Keratinocyte (primary cell): Measurements from ENCODE around the gene TOLLIP. TPM values are rescaled to one million over a fixed set of nuclear protein-coding genes. Genes with fewer than 3 reads are reported as not detected.

ENCODE experiments used
- DNase-seq: peaks from one replicate; pipeline ENCODE4 v3.0.0-alpha.2; 2011; ENCODE audit warnings: low read depth, missing footprints, low spot score
- FAIRE-seq: peaks from 2 replicates; lab custom pipeline; 2011; peaks lifted over from hg19 to GRCh38; lab: Jason Lieb, UNC
- H2AFZ ChIP-seq: 2 replicates; pipeline ENCODE4 v1.6.0; 2012; ENCODE audit warnings: low read length, control low read depth, inconsistent platforms; ENCODE audit not compliant: control insufficient read depth
- H3K27ac ChIP-seq: 2 replicates; pipeline ENCODE4 v1.5.1; 2011; ENCODE audit warnings: low read length; ENCODE audit not compliant: control insufficient read depth, insufficient read depth
- H3K27me3 ChIP-seq: 3 replicates; pipeline ENCODE4 v1.6.0; 2011; ENCODE audit warnings: low read length; ENCODE audit not compliant: control insufficient read depth, insufficient read depth; ENCODE audit errors: extremely low read depth
- H3K36me3 ChIP-seq, 2 experiments: 2 replicates in 1 of 2; 3 replicates in 1 of 2; pipeline ENCODE4 v1.5.1; 2011; ENCODE audit warnings: low read length in 2 of 2, mild to moderate bottlenecking in 1 of 2; ENCODE audit not compliant: control insufficient read depth in 2 of 2, insufficient read depth in 2 of 2; ENCODE audit errors: extremely low read depth in 1 of 2
- H3K4me1 ChIP-seq: 3 replicates; pipeline ENCODE4 v1.5.1; 2011; ENCODE audit warnings: low read length; ENCODE audit not compliant: control insufficient read depth, insufficient read depth; ENCODE audit errors: extremely low read depth
- H3K4me2 ChIP-seq: 3 replicates; pipeline ENCODE4 v1.6.0; 2011; ENCODE audit warnings: low read depth, low read length; ENCODE audit not compliant: control insufficient read depth, insufficient read depth; ENCODE audit errors: extremely low read depth
- H3K4me3 ChIP-seq, 3 experiments: fragments of 200-600 bp in 1 of 3; sonication (generic) in 1 of 3; 2 replicates in 2 of 3; 3 replicates in 1 of 3; pipeline ENCODE4 v1.5.1; 2011 to 2016; ENCODE audit warnings: low read length in 3 of 3, mild to moderate bottlenecking in 3 of 3, control low read depth in 2 of 3, inconsistent platforms in 1 of 3, low read depth in 1 of 3, mixed read lengths in 1 of 3, mixed run types in 1 of 3, moderate library complexity in 1 of 3; ENCODE audit not compliant: control insufficient read depth in 2 of 3, insufficient read depth in 2 of 3; ENCODE audit errors: extremely low read depth in 1 of 3
- H3K79me2 ChIP-seq: 2 replicates; pipeline ENCODE4 v1.6.0; 2012; ENCODE audit warnings: low read length; ENCODE audit not compliant: control insufficient read depth, insufficient read depth
- H3K9ac ChIP-seq: 3 replicates; pipeline ENCODE4 v1.6.0; 2011; ENCODE audit warnings: low read length; ENCODE audit not compliant: control insufficient read depth, insufficient read depth; ENCODE audit errors: extremely low read depth
- H3K9me1 ChIP-seq: 3 replicates; pipeline ENCODE4 v1.6.0; 2011; ENCODE audit warnings: low read length; ENCODE audit not compliant: control insufficient read depth, insufficient read depth; ENCODE audit errors: extremely low read depth
- H3K9me3 ChIP-seq: 2 replicates; pipeline ENCODE4 v1.5.1; 2012; ENCODE audit warnings: low read depth, low read length; ENCODE audit not compliant: control insufficient read depth
- H4K20me1 ChIP-seq: 3 replicates; pipeline ENCODE4 v1.6.0; 2011; ENCODE audit warnings: low read length; ENCODE audit not compliant: control insufficient read depth, insufficient read depth; ENCODE audit errors: extremely low read depth
- CTCF ChIP-seq, 3 experiments: IDR thresholded peaks in 1 of 3; conservative IDR thresholded peaks in 1 of 3; optimal IDR thresholded peaks in 1 of 3; 2 replicates in 2 of 3; 3 replicates in 1 of 3; pipeline versions ENCODE3 to v1.5.1; 2011; ENCODE audit warnings: low read length in 3 of 3, mild to moderate bottlenecking in 3 of 3, moderate library complexity in 2 of 3, control low read depth in 1 of 3, inconsistent platforms in 1 of 3; ENCODE audit not compliant: insufficient read depth in 2 of 3; ENCODE audit errors: extremely low read depth in 1 of 3
- EZH2 ChIP-seq: IDR thresholded peaks from one replicate; pipeline ENCODE4 v1.6.1; 2012; ENCODE audit warnings: inconsistent platforms, mild to moderate bottlenecking, low read length, moderate library complexity
- dilution Hi-C: fragments of 300-500 bp; cut with MboI; formaldehyde crosslinking; loops from one replicate; pipeline ENCODE4 v1.7.0; 2020; ENCODE audit warnings: low sequenced_read_pairs; ENCODE audit not compliant: extremely low pct_ligation_motif_present
- polyA plus RNA-seq, 5 experiments: library from polyadenylated mRNA; depleted of rRNA in 3 of 5; stranded (reverse) in 3 of 5; stranded (forward) in 1 of 5; unstranded in 1 of 5; fragments of >200 nt; gene quantifications; 1 replicate in 1 of 5; 2 replicates in 3 of 5; 3 replicates in 1 of 5; pipeline versions ENCODE4 v1.2.1 to v1.2.3, GENCODE V29; 2011 to 2012; ENCODE audit warnings: missing spikeins in 2 of 5, low read depth in 1 of 5, low replicate concordance in 1 of 5
- small RNA-seq, 3 experiments: library from RNA; depleted of rRNA; stranded (forward); fragments of <200 nt; gene quantifications; one replicate each; pipeline ENCODE3, GENCODE V24; 2012; ENCODE audit warnings: low read depth in 3 of 3, low replicate concordance in 1 of 3; ENCODE audit not compliant: insufficient read length in 3 of 3

TOLLIP gene
- polyA plus RNA-seq, 1 donor (not counting 4 experiments of a cell fraction or from before 2014, with no cell fraction given) = 40.2 TPM

- no peak overlapping the region for H2AFZ ChIP-seq
- H4K20me1 ChIP-seq = no peaks in the 10 kb centered on the region
- no peaks in the 10 kb centered on the region for H3K36me3 ChIP-seq
- H3K4me3 ChIP-seq = no peak overlapping the region
- no peak overlapping the region for H3K27ac ChIP-seq
- FAIRE-seq (no peak), DNase-seq (no peak)
- no peaks in the 10 kb centered on the region for H3K4me1 ChIP-seq
- peaks cover 13% of the 10 kb centered on the region for H3K27me3 ChIP-seq
- TF ChIP-seq CTCF (optimal IDR thresholded peaks at IDR 0.05 in 1 of 3, IDR thresholded peaks at IDR 0.05 in 1 of 3, conservative IDR thresholded peaks at IDR 0.05 in 1 of 3; ENCODE audit: extremely low read depth in 1 of 3, insufficient read depth in 2 of 3, low read length in 3 of 3) = no peak
- no peak for TF ChIP-seq EZH2
- dilution Hi-C loops = no loop called here
- H3K9me1 ChIP-seq = no peaks in the 10 kb centered on the region
- H3K79me2 ChIP-seq = no peaks in the 10 kb centered on the region
- H3K9me3 ChIP-seq = no peaks in the 10 kb centered on the region
- no peak overlapping the region for H3K9ac ChIP-seq
- no peak overlapping the region for H3K4me2 ChIP-seq
Observed at GRCh38 chr11:1225386-1226225, 83.8 kb downstream of the TOLLIP start.

GRCh38 chr11:1224491-1225385 is 84.7 kb downstream of the TOLLIP start:
- Histone ChIP-seq H4K20me1 (no peaks in the 10 kb centered on the region), H3K36me3 (no peaks in the 10 kb centered on the region), H3K4me1 (no peaks in the 10 kb centered on the region), H3K27ac (no peak overlapping the region), H3K27me3 (peaks cover 6% of the 10 kb centered on the region), H3K9me3 (no peaks in the 10 kb centered on the region), H3K4me2 (no peak overlapping the region), H3K9ac (no peak overlapping the region), H3K79me2 (no peaks in the 10 kb centered on the region), H3K9me1 (no peaks in the 10 kb centered on the region), H2AFZ (no peak overlapping the region), H3K4me3 (no peak overlapping the region)
- no peak for FAIRE-seq
- TF ChIP-seq CTCF (optimal IDR thresholded peaks at IDR 0.05 in 1 of 3, IDR thresholded peaks at IDR 0.05 in 1 of 3, conservative IDR thresholded peaks at IDR 0.05 in 1 of 3; ENCODE audit: extremely low read depth in 1 of 3, insufficient read depth in 2 of 3, low read length in 3 of 3) (no peak), EZH2 (no peak)
- DNase-seq = no peak
- dilution Hi-C loops = no loop called here

Small RNA genes within 50 kb of the gene (small RNA-seq; reads per million reads assigned to genes)
- 0 reads per million in 3 experiments for gene MIR6744

Other genes starting within 250 kb of the TOLLIP start
- not detected in 3 replicates for gene MUC2, start 234.8 kb downstream of the TOLLIP start, polyA plus RNA-seq
- gene MUC5AC, start 151.7 kb downstream of the TOLLIP start, polyA plus RNA-seq = not detected in 3 replicates
- gene MUC5B, start 86.6 kb downstream of the TOLLIP start, polyA plus RNA-seq = not detected in 3 replicates
- gene BRSK2, start 80.3 kb upstream of the TOLLIP start, polyA plus RNA-seq = 0.09 to 0.85 TPM (median 0.20 TPM) in 3 replicates
- gene MOB2, start 177.1 kb upstream of the TOLLIP start, polyA plus RNA-seq = 33.7 to 61.9 TPM (median 37.7 TPM) in 3 replicates